Testis (tissue), 2 donors: Measurements from ENCODE around the gene ENDOU.

Experiments used
- CTCF ChIP-seq, 3 experiments: fragments of 450-650 bp in 2 of 3; fragments of 200-600 bp in 1 of 3; sonication (generic) in 1 of 3; IDR thresholded peaks; one replicate each; pipeline ENCODE4 v1.5.1; 2016 to 2019; ENCODE audit warnings: antibody characterized with exemption in 3 of 3, mild to moderate bottlenecking in 2 of 3, moderate library complexity in 1 of 3
- POLR2A ChIP-seq: fragments of 450-650 bp; IDR thresholded peaks from one replicate; pipeline ENCODE4 v1.6.1; 2017; ENCODE audit warnings: antibody characterized with exemption, mild to moderate bottlenecking, moderate library complexity

GRCh38 chr12:47729233-47729632 is 3.9 kb upstream of the ENDOU start:
- TF ChIP-seq CTCF (IDR thresholded peaks at IDR 0.05) (no peak), POLR2A (no peak)
